Measurements from ENCODE around the gene NEK6.

NEK6 gene

GRCh38 chr9:124281931-124282371, 24.2 kb downstream of the NEK6 start:
- DNase-seq: no peak

GRCh38 chr9:124282442-124283227, 24.9 kb downstream of the NEK6 start:
- DNase-seq: no peak

DNA sequence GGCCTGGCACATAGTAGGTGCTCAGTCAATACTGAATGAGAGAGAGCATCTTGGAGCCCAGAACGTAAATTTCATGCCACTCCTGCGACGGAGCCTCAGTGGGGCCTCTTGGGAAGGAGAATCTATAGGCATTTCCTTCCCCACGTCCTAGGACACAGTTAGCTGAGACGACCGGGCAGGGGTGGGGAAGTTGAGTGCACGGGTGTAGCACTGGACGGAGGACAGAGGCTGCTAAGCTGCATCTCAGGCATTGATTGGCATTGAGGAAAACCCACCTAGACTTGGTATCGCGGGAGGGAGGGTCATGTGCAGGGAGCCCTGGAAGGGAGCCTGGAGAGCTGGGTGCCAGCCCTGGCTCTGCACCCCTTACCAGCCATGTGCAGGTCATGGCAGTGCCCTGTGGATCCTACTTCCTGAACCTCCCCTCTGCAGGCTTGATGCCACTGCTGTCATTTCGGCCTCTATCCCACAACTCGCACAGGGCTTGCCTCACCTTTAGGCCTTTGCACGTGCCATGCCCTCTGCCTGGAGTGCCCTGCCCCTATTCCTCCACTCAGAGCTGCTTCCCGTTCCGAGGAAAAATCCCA, 25.6 kb downstream of the NEK6 start:
- no peak for DNase-seq

DNA sequence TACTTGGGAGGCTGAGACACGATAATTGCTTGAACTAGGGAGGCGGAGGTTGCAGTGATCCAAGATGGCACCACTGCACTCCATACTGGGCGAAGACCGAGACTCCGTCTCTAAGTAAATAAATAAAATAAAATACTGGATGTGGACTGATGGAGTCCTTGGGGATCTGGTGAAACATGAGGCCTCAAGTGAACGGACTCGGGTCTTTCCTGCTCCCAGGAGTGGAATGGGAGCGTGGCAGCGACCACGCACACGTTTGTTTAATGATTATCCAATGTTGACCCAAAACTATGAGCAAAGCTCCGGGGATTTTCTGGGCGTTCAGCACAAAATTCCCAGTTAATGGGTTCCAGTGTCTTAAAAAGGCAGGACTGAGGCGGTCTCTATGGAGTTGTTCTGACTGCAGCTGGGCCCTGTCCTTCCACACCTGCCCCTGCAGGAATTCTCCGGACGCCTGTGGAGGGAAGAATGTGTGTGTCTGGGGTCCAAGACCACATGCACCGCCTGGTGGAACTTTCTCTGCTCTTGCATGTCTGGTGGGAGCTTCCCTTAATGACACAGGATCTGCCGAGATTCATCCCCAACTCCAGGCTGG, 26.6 kb downstream of the NEK6 start:
- DNase-seq: no peak

GRCh38 chr9:124284940-124285441, 27.2 kb downstream of the NEK6 start:
- no peak for DNase-seq

DNA sequence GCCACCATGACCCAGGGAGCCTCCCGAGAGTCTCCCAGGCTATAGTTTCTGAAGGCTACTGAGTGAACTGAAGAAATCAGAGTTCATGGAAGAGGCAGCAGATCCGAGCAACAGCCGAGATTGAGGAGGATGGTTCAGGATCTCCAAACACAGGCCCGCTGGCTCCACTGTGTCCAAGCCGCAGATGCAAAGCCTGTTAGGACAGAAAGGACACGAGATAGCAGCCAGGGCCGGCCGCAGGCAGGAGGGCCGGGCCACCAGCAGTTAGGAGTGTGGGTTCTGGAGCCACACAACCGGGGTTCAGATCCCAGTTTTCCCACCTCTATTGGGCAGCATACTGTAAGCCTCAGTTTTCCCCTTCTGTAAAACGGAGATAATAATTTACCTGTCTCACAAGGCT, 27.7 kb downstream of the NEK6 start:
- no peak for DNase-seq

DNA sequence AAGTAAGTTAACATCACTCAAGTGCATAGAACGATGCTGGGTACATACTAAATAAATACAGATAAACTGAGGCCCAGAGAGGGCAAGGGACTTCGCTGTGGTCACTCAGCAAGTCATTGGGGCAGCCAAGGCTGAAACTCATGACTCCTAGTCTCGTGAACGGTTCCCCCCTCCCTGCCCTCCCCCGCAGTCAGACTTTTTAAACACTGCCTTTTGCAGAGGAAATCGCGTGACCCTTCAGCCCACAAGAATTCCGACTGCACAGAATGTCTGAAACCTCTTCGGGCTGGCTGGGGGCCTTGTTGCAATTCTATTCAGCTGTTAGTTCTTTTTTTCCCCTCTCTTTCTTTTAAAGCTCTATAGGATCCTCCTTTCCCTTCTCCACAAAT, 28.1 kb downstream of the NEK6 start:
- no peak for DNase-seq

- no peak for DNase-seq
Measured at GRCh38 chr9:124286292-124286931, 28.7 kb downstream of the NEK6 start.

- DNase-seq: no peak
Measured at GRCh38 chr9:124290053-124290591, 32.4 kb downstream of the NEK6 start.

DNA sequence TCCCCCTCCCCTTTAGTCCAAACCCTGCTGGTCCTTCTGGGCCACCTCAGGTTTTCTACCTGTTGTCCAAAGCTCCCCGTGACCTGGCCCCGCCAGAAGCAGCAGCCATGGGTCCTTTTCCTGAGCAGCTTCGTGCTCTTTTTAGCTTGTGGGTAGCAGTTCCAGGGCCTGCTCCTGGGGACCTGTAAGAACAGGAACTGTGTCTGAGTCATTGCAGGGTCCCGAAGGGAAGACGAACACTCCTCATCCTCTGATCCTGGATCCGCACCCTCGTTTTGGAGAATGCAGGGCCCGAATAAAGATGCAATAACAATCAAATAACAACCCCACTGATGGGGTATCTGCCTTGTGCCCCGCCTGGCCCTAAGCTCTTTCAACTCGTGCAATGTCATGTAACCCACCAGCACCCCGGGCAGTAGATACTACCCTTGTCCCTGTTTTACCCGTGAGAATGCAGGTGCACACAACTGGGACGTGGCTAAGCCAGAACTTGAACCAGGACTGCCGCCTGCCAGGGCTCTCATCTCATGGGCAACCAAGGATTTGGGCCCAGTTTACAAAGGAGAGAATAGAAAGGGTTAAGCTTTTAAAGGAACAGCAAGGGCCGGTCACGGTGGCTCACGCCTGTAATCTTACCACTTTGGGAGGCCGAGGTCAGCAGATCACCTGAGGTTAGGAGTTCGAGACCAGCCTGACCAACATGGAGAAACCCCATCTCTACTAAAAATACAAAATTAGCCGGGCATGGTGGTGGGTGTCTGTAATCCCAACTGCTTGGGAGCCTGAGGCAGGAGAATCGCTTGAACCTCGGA, 33.2 kb downstream of the NEK6 start:
- DNase-seq: no peak

DNA sequence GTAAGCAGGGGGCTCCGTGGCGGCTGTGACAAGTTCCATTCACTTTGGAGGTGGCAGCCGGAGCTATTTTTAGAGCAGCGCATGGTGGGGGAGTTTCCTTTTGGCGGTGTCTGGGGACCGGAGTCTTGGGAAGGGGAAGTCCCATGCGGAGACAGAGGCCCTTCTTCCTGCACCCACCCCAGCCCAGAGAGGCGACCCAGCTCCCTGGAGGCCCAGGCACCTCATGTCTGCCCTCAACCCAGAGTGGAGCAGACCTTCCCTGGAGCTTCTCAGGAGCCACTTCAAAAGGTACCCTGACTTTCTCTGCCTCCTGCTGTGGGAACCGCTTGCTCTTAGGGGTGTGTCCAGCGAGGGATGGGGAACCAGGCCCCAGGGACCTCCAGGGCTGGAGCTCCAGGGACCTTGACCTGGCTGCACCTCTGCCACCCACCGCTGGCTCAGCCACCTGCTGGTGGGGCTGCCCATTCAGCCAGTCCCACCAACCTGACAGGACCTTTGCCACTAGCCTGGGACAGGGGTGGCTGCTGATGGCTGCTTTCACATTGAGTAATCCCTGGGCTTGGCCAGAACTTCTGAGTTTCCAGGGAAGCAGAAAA, 34.1 kb downstream of the NEK6 start:
- DNase-seq: no peak

GRCh38 chr9:124292696-124293593, 35.2 kb downstream of the NEK6 start:
- DNase-seq: no peak

- no peak for DNase-seq
Measured at GRCh38 chr9:124293718-124294506, 36.2 kb downstream of the NEK6 start.

GRCh38 chr9:124295159-124295794, 37.5 kb downstream of the NEK6 start:
- DNase-seq: no peak

DNA sequence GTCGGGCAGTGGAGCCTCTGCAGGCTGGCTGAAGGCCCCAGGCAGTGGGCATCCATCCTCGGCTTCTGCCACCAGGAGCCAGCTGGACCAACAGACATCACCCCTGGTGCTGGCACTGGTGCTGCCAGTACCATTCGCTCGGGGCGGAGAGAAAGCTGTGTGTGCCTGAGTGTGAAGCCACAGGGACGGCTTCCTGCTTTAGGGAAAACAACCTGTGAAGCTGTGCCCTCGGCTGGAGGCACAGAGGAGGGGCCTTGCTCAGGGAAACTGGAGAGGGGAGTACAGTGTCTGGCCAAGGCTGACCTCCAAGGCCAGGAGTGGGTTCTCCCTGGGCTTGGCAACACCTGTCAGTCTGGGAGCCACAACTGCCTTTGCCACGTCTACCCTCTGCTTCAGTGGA, 38.3 kb downstream of the NEK6 start:
- DNase-seq: no peak

DNA sequence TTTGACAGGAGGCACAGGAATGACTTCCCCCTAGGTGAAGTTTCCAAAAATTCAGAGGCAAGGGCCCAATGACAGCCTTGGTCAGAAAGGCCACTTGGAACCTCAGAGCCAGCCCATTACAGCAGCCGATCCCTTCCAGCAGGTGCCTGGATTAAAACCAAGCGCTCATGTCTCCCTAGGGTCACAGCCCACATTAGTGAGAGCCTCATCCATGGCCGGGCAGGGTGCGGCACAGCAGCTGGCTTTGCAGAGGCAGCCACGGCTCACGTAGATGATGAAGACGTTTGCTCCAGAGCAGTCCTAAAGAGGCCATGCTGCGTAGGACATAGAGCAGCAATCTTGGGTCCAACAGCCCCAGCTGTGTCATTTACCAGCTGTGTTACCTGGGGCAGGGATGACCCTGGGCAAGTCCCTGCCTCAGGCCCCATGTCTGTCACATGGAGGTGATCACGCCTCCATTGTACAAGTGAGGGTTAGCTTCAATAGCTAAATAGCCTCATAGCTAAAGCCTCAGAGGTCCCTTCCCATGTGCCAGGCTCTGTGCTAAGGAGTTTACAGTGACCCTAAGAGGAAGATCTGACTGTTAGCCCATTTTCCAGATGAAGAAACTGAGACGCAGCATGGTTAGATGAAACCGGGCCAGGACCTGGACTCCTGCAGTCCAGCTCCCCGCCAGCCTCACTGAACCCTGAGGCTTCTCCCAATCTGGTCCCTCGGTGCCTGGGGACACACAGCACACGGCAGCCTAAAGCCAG, 39.2 kb downstream of the NEK6 start:
- DNase-seq: no peak

DNA sequence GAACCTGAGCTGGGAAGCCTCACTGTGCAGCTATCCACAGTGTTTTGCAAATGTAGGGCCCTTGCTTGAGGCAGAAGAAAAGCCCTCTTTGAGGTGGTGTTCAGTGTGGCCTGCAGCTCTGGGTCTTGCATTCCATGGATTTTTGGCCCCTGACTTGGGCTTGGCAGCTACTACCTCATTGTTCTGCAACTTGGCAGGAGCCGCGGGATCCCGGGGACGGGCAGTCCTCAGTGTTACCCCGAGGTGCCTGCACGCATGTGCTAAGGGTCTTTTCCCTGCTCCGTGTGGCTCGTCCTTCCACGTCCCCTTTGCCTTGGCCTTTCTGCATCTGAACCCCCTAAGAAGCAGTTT, 39.8 kb downstream of the NEK6 start:
- no peak for DNase-seq

DNA sequence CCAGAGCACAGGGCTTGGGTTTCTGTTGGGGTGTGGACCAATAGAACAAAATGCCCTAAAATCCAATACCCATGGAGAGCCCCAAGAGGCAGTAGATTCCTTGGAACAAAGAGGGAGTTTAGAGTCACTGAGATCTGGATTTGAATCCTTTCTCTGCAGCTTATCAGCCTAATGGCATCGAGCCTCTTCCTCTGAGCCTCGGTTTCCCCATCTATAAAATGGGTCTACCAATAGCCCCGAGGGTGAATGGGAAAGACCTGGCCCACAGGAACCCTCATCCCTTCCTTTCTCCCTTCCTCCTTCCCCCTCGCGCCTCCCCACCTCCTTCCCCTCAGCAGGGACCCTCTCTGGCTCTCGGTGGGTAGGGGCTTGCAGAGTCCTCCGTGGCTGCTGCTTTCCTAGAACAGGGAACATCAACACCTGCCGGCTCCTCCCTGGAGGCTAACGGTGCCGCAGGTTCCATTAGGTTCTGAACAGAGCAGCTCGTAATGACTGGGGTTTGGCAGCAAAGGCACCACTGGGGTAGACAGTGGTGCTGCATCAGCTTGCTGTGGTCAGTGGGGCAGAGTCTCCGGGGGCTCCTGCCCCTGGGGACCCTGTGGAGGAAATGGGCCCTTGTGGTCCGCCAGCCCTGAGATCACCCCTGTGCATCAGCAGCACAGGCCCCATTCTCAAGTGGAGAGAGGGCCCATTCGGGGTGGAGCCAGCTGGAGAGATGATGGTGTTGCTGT, 40.3 kb downstream of the NEK6 start:
- DNase-seq: no peak

All from cerebellar nuclear complex (tissue), 1 donor.